Glutamatergic neuron (in vitro differentiated cells): ENCODE data around the gene RPS10. TPM values are rescaled to one million over a fixed set of nuclear protein-coding genes. Genes with fewer than 3 reads are reported as not detected.

Experiments
- DNase-seq: peaks from one replicate; pipeline ENCODE4 v3.0.0; 2022
- H3K27ac Mint-ChIP-seq: one replicate; pipeline ENCODE4 v1.8.0; 2020; ENCODE audit warnings: mild to moderate bottlenecking, mixed read lengths, inconsistent platforms; ENCODE audit not compliant: unreplicated experiment
- H3K27me3 Mint-ChIP-seq: one replicate; pipeline ENCODE4 v1.8.0; 2020; ENCODE audit warnings: mild to moderate bottlenecking, moderate library complexity, mixed read lengths, inconsistent platforms; ENCODE audit not compliant: unreplicated experiment
- H3K36me3 Mint-ChIP-seq: one replicate; pipeline ENCODE4 v1.8.0; 2020; ENCODE audit warnings: mild to moderate bottlenecking, mixed read lengths, inconsistent platforms; ENCODE audit not compliant: unreplicated experiment
- H3K4me1 Mint-ChIP-seq: one replicate; pipeline ENCODE4 v1.8.0; 2020; ENCODE audit warnings: mild to moderate bottlenecking, low read depth, mixed read lengths, inconsistent platforms; ENCODE audit not compliant: unreplicated experiment
- H3K4me3 Mint-ChIP-seq: one replicate; pipeline ENCODE4 v1.8.0; 2020; ENCODE audit warnings: mild to moderate bottlenecking, mixed read lengths, inconsistent platforms; ENCODE audit not compliant: unreplicated experiment
- H3K9me3 Mint-ChIP-seq: one replicate; pipeline ENCODE4 v1.8.0; 2020; ENCODE audit warnings: mild to moderate bottlenecking, moderate library complexity, mixed read lengths, inconsistent platforms; ENCODE audit not compliant: unreplicated experiment
- total RNA-seq: library from RNA; stranded (reverse); fragmentation: NEBNext Ultra II Directional; extraction: Animal tissue kit (Norgen Biotek cat#: 25700); gene quantifications from one replicate; pipeline ENCODE4 v1.2.1, GENCODE V29; 2021; ENCODE audit not compliant: unreplicated experiment
- TF ChIP-seq, protein P1 (sequence below): fragments of 200-600 bp; sonication (generic); IDR thresholded peaks from one replicate; pipeline ENCODE4 v1.5.0; 2021; ENCODE audit not compliant: partially characterized antibody, unreplicated experiment

The RPS10 gene
- total RNA-seq, 1 donor from 2014 or later, result 643 TPM

DNA sequence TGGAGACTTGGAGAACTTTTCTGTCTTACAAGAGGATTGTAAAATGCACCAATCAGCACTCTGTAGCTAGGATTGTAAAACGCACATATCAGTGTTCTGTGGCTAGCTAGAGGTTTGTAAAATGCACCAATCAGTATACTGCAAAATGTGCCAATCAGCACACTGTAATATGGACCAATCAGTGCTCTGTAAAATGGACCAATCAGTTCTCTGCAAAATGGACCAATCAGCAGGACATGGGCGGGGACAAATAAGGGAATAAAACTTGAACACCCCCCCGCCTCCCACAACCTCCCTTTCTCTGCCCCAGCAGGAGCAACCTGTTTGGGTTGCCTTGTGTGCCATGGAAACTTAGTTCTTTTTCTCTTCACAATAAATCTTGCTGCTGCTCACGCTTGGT is 12.8 kb upstream of the RPS10 start:
- TF ChIP-seq, protein P1, sequence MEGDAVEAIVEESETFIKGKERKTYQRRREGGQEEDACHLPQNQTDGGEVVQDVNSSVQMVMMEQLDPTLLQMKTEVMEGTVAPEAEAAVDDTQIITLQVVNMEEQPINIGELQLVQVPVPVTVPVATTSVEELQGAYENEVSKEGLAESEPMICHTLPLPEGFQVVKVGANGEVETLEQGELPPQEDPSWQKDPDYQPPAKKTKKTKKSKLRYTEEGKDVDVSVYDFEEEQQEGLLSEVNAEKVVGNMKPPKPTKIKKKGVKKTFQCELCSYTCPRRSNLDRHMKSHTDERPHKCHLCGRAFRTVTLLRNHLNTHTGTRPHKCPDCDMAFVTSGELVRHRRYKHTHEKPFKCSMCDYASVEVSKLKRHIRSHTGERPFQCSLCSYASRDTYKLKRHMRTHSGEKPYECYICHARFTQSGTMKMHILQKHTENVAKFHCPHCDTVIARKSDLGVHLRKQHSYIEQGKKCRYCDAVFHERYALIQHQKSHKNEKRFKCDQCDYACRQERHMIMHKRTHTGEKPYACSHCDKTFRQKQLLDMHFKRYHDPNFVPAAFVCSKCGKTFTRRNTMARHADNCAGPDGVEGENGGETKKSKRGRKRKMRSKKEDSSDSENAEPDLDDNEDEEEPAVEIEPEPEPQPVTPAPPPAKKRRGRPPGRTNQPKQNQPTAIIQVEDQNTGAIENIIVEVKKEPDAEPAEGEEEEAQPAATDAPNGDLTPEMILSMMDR, result no peak
- DNase-seq, result no peak
- H3K9me3 Mint-ChIP-seq, result peaks cover 1% of the 10 kb centered on the region
- H3K4me1 Mint-ChIP-seq, result no peaks in the 10 kb centered on the region
- peaks cover 2% of the 10 kb centered on the region for H3K27me3 Mint-ChIP-seq
- H3K27ac Mint-ChIP-seq, result no peak overlapping the region
- no peaks in the 10 kb centered on the region for H3K36me3 Mint-ChIP-seq
- H3K4me3 Mint-ChIP-seq, result no peak overlapping the region

DNA sequence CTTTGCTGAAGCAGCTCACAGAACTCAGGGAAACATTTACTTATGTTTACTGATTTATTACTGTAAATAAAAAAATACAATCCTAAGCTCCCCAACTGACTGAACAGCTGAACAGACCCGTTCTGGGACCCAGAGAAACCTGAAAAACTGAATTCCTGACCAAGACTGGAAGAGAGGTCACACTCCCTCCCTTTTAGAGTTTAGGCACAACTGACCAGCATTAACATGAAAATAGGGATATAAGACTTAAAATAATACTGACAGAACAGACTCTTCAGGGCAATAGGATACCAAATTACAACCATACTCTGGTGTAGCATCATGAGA is 11.7 kb upstream of the RPS10 start:
- TF ChIP-seq, protein P1, result no peak
- Mint-ChIP-seq H3K27me3 (peaks cover 2% of the 10 kb centered on the region), H3K36me3 (no peaks in the 10 kb centered on the region), H3K9me3 (peaks cover 1% of the 10 kb centered on the region), H3K4me1 (peaks cover 6% of the 10 kb centered on the region), H3K27ac (no peak overlapping the region), H3K4me3 (no peak overlapping the region)
- DNase-seq, result no peak

DNA sequence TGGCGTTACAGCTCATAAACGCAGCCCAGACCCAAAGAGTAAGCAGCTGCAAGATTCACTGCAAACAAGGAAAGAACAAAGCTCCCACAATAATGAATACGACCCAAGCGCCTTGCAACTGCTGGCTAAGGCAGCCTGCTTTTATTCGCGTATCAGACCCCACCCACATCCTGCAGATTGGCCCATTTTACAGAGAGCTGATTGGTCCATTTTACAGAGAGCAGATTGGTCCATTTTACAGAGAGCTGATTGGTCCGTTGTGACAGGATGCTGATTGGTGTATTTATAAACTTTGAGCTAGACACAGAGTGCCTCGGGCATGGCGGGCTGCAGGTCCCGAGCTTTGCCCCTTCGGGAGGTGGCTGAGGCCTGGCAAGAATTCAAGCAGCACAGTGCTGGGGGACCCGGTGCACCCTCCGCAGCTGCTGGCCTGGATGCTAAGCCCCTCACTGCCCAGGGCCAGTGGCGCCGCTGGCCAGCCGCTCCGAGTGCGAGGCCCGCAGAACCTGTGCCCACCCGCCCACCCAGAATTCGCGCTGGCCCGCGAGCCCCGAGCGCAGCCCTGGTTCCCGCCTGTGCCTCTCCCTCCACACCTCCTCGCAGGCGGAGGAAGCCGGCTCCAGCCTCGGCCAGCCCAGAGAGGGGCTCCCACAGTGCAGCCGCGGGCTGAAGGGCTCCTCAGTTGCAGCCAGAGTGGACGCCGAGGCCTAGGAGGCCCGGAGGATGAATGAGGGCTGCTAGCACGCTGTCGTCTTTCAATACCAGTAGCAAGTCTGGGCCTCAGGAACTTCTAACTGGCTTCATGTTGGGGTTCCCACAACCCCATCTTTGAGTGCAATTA is 11.2 kb upstream of the RPS10 start:
- Mint-ChIP-seq H3K27ac (no peak overlapping the region), H3K4me3 (no peak overlapping the region), H3K9me3 (peaks cover 1% of the 10 kb centered on the region), H3K27me3 (peaks cover 2% of the 10 kb centered on the region), H3K4me1 (peaks cover 6% of the 10 kb centered on the region), H3K36me3 (no peaks in the 10 kb centered on the region)
- TF ChIP-seq, protein P1, result no peak
- DNase-seq, result no peak

DNA sequence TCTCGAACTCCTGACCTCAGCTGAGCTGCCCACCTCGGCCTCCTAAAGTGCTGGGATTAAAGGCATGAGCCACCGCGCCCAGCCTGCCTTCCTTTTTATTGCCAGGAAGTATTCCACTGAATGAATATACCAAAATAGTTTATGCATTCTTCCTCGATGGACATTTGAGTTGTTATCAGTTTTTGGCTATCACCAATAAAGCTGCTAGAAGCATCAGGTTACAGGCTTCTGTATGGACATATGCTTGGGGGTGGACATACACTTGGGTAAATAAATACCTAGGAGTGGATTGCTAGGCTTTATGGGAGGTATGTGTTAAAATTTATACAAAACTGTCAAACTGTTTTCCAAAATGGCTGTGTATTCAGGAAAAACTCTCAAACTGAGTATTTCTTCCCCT is 10.0 kb upstream of the RPS10 start:
- TF ChIP-seq, protein P1, result no peak
- Mint-ChIP-seq H3K4me3 (no peak overlapping the region), H3K27ac (no peak overlapping the region), H3K27me3 (no peaks in the 10 kb centered on the region), H3K36me3 (no peaks in the 10 kb centered on the region), H3K9me3 (peaks cover 4% of the 10 kb centered on the region), H3K4me1 (peaks cover 6% of the 10 kb centered on the region)
- no peak for DNase-seq

DNA sequence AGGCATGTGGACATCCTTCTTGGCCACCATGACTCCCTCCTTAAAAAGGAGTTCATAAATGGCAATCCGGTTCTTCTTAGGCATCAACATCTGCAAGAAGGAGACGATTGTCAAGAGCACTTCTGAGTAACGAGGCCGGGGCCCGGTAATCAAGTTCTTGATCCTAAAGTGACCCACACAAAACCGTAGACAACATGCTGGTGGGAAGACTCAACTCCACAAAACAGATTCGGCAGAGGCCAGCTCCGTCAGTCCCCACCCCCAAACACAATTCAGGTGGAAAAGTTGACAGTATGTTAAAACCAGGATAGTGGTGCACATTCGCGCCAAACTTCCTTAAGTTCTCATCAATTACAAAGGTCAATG is 754 bp downstream of the RPS10 start:
- Mint-ChIP-seq H3K27ac (peak overlapping the region; percentile 96), H3K4me3 (peak overlapping the region; percentile 95), H3K4me1 (no peaks in the 10 kb centered on the region), H3K9me3 (no peaks in the 10 kb centered on the region), H3K36me3 (no peaks in the 10 kb centered on the region), H3K27me3 (no peaks in the 10 kb centered on the region)
- no peak for DNase-seq
- TF ChIP-seq, protein P1, result no peak
